ENCODE data around the gene NOX3.

NOX3 gene

GRCh38 chr6:155395339-155395738, 60.3 kb downstream of the NOX3 start:
- TF ChIP-seq CTCF (IDR thresholded peaks at IDR 0.05): no peak

- no peak for TF ChIP-seq CTCF (IDR thresholded peaks at IDR 0.05)
Measured at GRCh38 chr6:155389130-155389529, 66.5 kb downstream of the NOX3 start.

- TF ChIP-seq CTCF (IDR thresholded peaks at IDR 0.05): no peak
Measured at GRCh38 chr6:155388591-155388990, 67.0 kb downstream of the NOX3 start.

- TF ChIP-seq CTCF (IDR thresholded peaks at IDR 0.05): no peak
Measured at GRCh38 chr6:155387481-155387880, 68.2 kb downstream of the NOX3 start.

- no peak for TF ChIP-seq CTCF (IDR thresholded peaks at IDR 0.05)
Measured at GRCh38 chr6:155384321-155384952, 71.2 kb downstream of the NOX3 start.

- TF ChIP-seq CTCF (IDR thresholded peaks at IDR 0.05): no peak
Measured at GRCh38 chr6:155383913-155384312, 71.7 kb downstream of the NOX3 start.

- no peak for TF ChIP-seq CTCF (IDR thresholded peaks at IDR 0.05)
Measured at GRCh38 chr6:155382338-155382685, 73.3 kb downstream of the NOX3 start.

Data from LNCAP (cell line).